Right lobe of liver (tissue), 4 donors: Measurements from ENCODE around the gene CHRNA3.

Source experiments
- CTCF ChIP-seq, 4 donors: fragments of 200-600 bp in 3 of 4; fragments of 450-650 bp in 1 of 4; IDR thresholded peaks; one replicate each; pipeline versions ENCODE4 v1.5.1 to v1.8.0; 2016 to 2022; ENCODE audit warnings: antibody characterized with exemption in 4 of 4, mild to moderate bottlenecking in 2 of 4
- POLR2A ChIP-seq: fragments of 450-650 bp; IDR thresholded peaks from one replicate; pipeline ENCODE4 v1.6.1; 2017; ENCODE audit warnings: antibody characterized with exemption, mild to moderate bottlenecking
- donor health status: DM: no; HTN: no; CAD: no.
- donor health status: DM: no; HTN: no; CAD: no.
- donor health status: DM: no; HTN: yes; CAD: no.

GRCh38 chr15:78605201-78605600 lies 15.6 kb downstream of the CHRNA3 start:
- no peak for TF ChIP-seq CTCF (IDR thresholded peaks at IDR 0.05)
- no peak for TF ChIP-seq POLR2A
